ENCODE results near the gene C17orf67. TPM values are rescaled to one million over a fixed set of nuclear protein-coding genes. Genes with fewer than 3 reads are reported as not detected.

Gene C17orf67
- total RNA-seq, 4 donors from 2014 or later, result 0.52 to 3.7 (median 1.0) TPM

DNA sequence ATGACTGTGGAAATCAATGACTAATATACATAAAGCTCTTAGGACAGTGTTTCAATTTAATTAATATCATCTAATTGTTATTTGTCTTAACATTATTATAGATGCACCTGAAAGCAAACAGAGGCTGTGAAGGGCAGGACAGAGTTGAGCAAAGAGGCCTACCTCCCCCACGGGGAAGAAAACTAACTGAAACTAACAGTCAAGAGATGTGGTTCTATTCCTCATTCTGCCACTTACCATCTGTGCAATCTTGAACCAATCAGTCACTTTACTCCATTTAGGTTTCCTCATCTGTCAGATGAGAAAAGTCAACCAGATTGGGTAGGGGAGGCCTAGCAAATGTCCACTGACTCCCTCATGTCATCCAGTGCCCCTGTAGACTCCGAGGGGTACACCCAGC is 59.1 kb downstream of the C17orf67 start:
- Histone ChIP-seq H3K36me3 (no peaks in the 10 kb centered on the region), H3K4me3 (no peak overlapping the region), H3K9me3 (no peaks in the 10 kb centered on the region), H3K27ac (no peak overlapping the region), H3K4me1 (peaks cover under 1% of the 10 kb centered on the region), H3K27me3 (peaks cover 9% of the 10 kb centered on the region)
- WGBS, result 83% methylated on average over 2 of the region's 2 CpGs
- TF ChIP-seq EP300 (IDR thresholded peaks at IDR 0.05), result no peak
- TF ChIP-seq POLR2AphosphoS5 (IDR thresholded peaks at IDR 0.05), result no peak
- no peak for TF ChIP-seq CTCF (IDR thresholded peaks at IDR 0.05)
- no peak for TF ChIP-seq POLR2A (IDR thresholded peaks at IDR 0.05)
- DNase-seq (ENCODE audit: low spot score in 2 of 2), result no peak

DNA sequence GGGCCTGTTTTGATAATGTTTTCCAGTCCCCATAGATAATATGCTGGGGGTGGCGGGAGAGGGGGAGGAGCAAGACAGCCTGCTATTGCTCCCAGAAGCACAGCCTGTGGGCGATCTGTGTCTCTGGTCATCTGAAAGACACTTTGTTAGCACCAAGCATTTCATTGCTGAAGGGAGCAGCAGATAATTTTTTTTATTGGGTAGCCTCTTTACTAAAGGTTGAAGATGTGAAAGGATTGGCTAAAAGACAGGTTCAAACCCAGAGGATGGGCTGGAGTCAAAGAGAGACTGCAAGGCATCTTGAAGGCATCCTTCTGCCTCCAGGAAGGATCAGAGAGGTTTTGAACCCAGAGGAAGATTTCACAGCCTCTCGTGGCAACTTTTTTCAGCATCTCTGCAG is 60.6 kb downstream of the C17orf67 start:
- no peaks in the 10 kb centered on the region for H3K4me1 ChIP-seq
- peaks cover 9% of the 10 kb centered on the region for H3K27me3 ChIP-seq
- H3K4me3 ChIP-seq, result no peak overlapping the region
- no peaks in the 10 kb centered on the region for H3K36me3 ChIP-seq
- DNase-seq (ENCODE audit: low spot score in 2 of 2), result no peak
- no peak overlapping the region for H3K27ac ChIP-seq
- no peak for TF ChIP-seq EP300 (IDR thresholded peaks at IDR 0.05)
- no peak for TF ChIP-seq CTCF (IDR thresholded peaks at IDR 0.05)
- TF ChIP-seq POLR2AphosphoS5 (IDR thresholded peaks at IDR 0.05), result no peak
- no peak for TF ChIP-seq POLR2A (IDR thresholded peaks at IDR 0.05)
- 72% methylated on average over 3 of the region's 3 CpGs for WGBS
- H3K9me3 ChIP-seq, result no peaks in the 10 kb centered on the region

DNA sequence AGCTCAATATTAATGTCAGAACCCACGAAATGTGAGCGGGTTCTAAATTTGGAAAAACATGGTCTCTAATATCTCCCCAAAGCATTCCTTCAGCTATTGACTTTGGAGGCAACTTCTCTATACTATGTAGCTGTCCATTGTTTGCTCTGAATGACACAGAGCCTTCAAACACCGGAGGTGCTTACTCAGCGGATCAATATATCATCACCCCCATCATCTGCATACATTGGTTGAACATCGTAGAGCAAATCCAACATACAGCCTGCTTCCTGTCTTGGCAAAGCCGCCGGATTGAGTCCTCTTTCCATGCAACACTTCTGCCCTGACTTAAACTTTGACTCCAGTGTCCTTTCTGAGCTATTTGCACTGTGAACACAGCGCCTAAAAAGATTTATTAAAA is 61.3 kb downstream of the C17orf67 start:
- Histone ChIP-seq H3K4me1 (no peaks in the 10 kb centered on the region), H3K9me3 (no peaks in the 10 kb centered on the region), H3K27me3 (peaks cover 9% of the 10 kb centered on the region), H3K4me3 (no peak overlapping the region), H3K27ac (no peak overlapping the region), H3K36me3 (no peaks in the 10 kb centered on the region)
- TF ChIP-seq CTCF (IDR thresholded peaks at IDR 0.05), result no peak
- DNase-seq (ENCODE audit: low spot score in 2 of 2), result no peak
- WGBS, result 69% methylated on average over 8 of the region's 8 CpGs

DNA sequence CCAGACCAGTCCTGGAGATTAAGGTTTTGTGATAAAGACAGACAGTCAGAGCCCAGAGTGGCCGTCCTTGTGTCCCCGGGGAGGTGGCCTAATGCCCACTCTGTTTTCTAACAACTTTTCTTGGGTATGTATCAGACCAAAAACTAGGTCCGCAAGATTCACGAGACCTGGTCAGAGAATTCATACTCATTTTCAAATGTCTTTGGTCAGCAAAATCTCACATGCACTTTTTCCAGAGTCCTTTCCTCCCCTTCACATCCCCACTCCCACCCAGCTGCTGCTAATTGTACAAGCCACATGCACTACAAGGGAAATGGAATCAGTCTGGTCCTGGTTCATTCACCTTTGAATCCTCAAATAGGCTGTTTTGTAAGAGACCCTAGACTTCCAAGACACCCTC is 61.7 kb downstream of the C17orf67 start:
- 82% methylated on average over 4 of the region's 4 CpGs for WGBS

GRCh38 chr17:56771563-56771962 is 62.2 kb downstream of the C17orf67 start:
- WGBS, result 77% methylated on average over 2 of the region's 2 CpGs
- no peaks in the 10 kb centered on the region for H3K36me3 ChIP-seq
- no peaks in the 10 kb centered on the region for H3K9me3 ChIP-seq
- H3K4me3 ChIP-seq, result no peak overlapping the region
- DNase-seq (ENCODE audit: low spot score in 2 of 2), result no peak
- peaks cover 3% of the 10 kb centered on the region for H3K27me3 ChIP-seq
- no peaks in the 10 kb centered on the region for H3K4me1 ChIP-seq
- TF ChIP-seq CTCF (IDR thresholded peaks at IDR 0.05) (no peak), EP300 (IDR thresholded peaks at IDR 0.05) (no peak), POLR2A (IDR thresholded peaks at IDR 0.05) (no peak), POLR2AphosphoS5 (IDR thresholded peaks at IDR 0.05) (no peak)
- H3K27ac ChIP-seq, result no peak overlapping the region

More for the DNA sequence above, 61.7 kb downstream of the C17orf67 start:
- H3K27me3 ChIP-seq, result peaks cover 6% of the 10 kb centered on the region
- no peaks in the 10 kb centered on the region for H3K36me3 ChIP-seq
- no peak overlapping the region for H3K4me3 ChIP-seq
- no peaks in the 10 kb centered on the region for H3K4me1 ChIP-seq
- no peaks in the 10 kb centered on the region for H3K9me3 ChIP-seq
- no peak for DNase-seq (ENCODE audit: low spot score in 2 of 2)
- no peak overlapping the region for H3K27ac ChIP-seq
- no peak for TF ChIP-seq POLR2AphosphoS5 (IDR thresholded peaks at IDR 0.05)
- TF ChIP-seq CTCF (IDR thresholded peaks at IDR 0.05), result no peak
- no peak for TF ChIP-seq EP300 (IDR thresholded peaks at IDR 0.05)
- TF ChIP-seq POLR2A (IDR thresholded peaks at IDR 0.05), result no peak
